GM12878 (cell line): Measurements from ENCODE around the gene RAD54L2. TPM values are rescaled to one million over a fixed set of nuclear protein-coding genes. Genes with fewer than 3 reads are reported as not detected.

Experiments
- ATAC-seq: fragments of 200-7000 bp; cut with Tn5 transposase; 3 replicates; pipeline ENCODE4 v1.9.1; 2020; ENCODE audit warnings: mild to moderate bottlenecking, moderate library complexity
- Bru-seq: library from RNA; stranded (reverse); fragments of 400-500 nt; gene quantifications from one replicate; lab custom pipeline; 2021; lab: Mats Ljungman, UMichigan
- BruChase-seq, 2 experiments: library from RNA; stranded (reverse); fragments of 400-500 nt; gene quantifications; one replicate each; lab custom pipeline; 2021; lab: Mats Ljungman, UMichigan
- BruUV-seq: library from RNA; stranded (reverse); fragments of 400-500 nt; replicated peaks from 2 replicates; lab custom pipeline; 2021; lab: Mats Ljungman, UMichigan
- CTCF ChIA-PET: fragments of 300-600 bp; sonication (Branson Sonifier 250); formaldehyde crosslinking; extraction: SDS; loops from one replicate; lab custom pipeline; 2021; ENCODE audit warnings: inconsistent platforms; lab: Yijun Ruan, JAX
- POLR2A ChIA-PET: fragments of 350-600 bp; formaldehyde crosslinking; extraction: SDS; loops from one replicate; lab custom pipeline; 2021; ENCODE audit warnings: inconsistent platforms; lab: Charles Lee
- RAD21 ChIA-PET: fragments of 300-600 bp; sonication (Branson Sonifier 250); formaldehyde crosslinking; loops from one replicate; lab custom pipeline; 2023; ENCODE audit warnings: antibody characterized with exemption; ENCODE audit not compliant: unreplicated experiment; lab: Charles Lee
- SMC1A ChIA-PET: fragments of 300-600 bp; sonication (Branson Sonifier 250); formaldehyde crosslinking; loops from one replicate; lab custom pipeline; 2023; ENCODE audit not compliant: unreplicated experiment, uncharacterized antibody; lab: Charles Lee
- DNase-seq: peaks from one replicate; pipeline ENCODE4 v3.0.0-alpha.2; 2011; ENCODE audit warnings: low read depth, low spot score
- FAIRE-seq: peaks from 3 replicates; lab custom pipeline; 2011; peaks lifted over from hg19 to GRCh38; lab: Jason Lieb, UNC
- H2AFZ ChIP-seq: 2 replicates; pipeline ENCODE4 v1.6.0; 2011; ENCODE audit warnings: low read depth, low read length, control low read depth; ENCODE audit not compliant: control insufficient read depth
- H3K27ac ChIP-seq: 2 replicates; pipeline ENCODE4 v1.5.1; 2011; ENCODE audit warnings: control low read depth; ENCODE audit not compliant: control insufficient read depth, insufficient read depth
- H3K27me3 ChIP-seq, 2 experiments: replicated peaks in 1 of 2; 2 replicates each; pipeline versions ENCODE4 v1.6.0 to v1.6.1; 2011; ENCODE audit warnings: low read length in 1 of 2; ENCODE audit not compliant: control insufficient read depth in 2 of 2, insufficient read depth in 2 of 2
- H3K36me3 ChIP-seq, 2 experiments: 2 replicates each; pipeline ENCODE4 v1.5.1; 2011; ENCODE audit warnings: low read length in 1 of 2; ENCODE audit not compliant: control insufficient read depth in 2 of 2, insufficient read depth in 2 of 2
- H3K4me1 ChIP-seq: 2 replicates; pipeline ENCODE4 v1.6.1; 2011; ENCODE audit warnings: mild to moderate bottlenecking, low read length, moderate library complexity, mixed read lengths; ENCODE audit not compliant: control insufficient read depth, insufficient read depth
- H3K4me2 ChIP-seq: 2 replicates; pipeline ENCODE4 v1.6.0; 2011; ENCODE audit warnings: control low read depth; ENCODE audit not compliant: control insufficient read depth, insufficient read depth
- H3K4me3 ChIP-seq: fragments of 200-600 bp; sonication (generic); 2 replicates; pipeline ENCODE4 v1.5.1; 2016
- H3K79me2 ChIP-seq: 2 replicates; pipeline ENCODE4 v1.6.0; 2011; ENCODE audit warnings: low read length; ENCODE audit not compliant: control insufficient read depth, insufficient read depth
- H3K9ac ChIP-seq: 2 replicates; pipeline ENCODE4 v1.8.0; 2011; ENCODE audit warnings: low read length, control low read depth, mixed read lengths; ENCODE audit not compliant: control insufficient read depth, insufficient read depth
- H3K9me3 ChIP-seq: replicated peaks from 3 replicates; pipeline ENCODE4 v1.5.1; 2011; ENCODE audit warnings: mild to moderate bottlenecking, low read length; ENCODE audit not compliant: control insufficient read depth, insufficient read depth
- H4K20me1 ChIP-seq: 2 replicates; pipeline ENCODE4 v1.6.0; 2011; ENCODE audit not compliant: control insufficient read depth, insufficient read depth
- ATF7 ChIP-seq: fragments of 450-650 bp; IDR thresholded peaks from 2 replicates; pipeline ENCODE4 v1.6.1; 2016; ENCODE audit warnings: low read depth, mild to moderate bottlenecking
- BACH1 ChIP-seq: fragments of 450-650 bp; IDR thresholded peaks from 2 replicates; pipeline ENCODE4 v1.6.1; 2017; ENCODE audit warnings: mild to moderate bottlenecking, borderline replicate concordance
- CHD4 ChIP-seq: fragments of 200-600 bp; sonication (generic); IDR thresholded peaks from 2 replicates; pipeline ENCODE4 v1.6.1; 2016; ENCODE audit warnings: mild to moderate bottlenecking
- RCOR1 ChIP-seq: conservative IDR thresholded peaks from 2 replicates; pipeline ENCODE4 v1.6.1; 2012; ENCODE audit warnings: low read depth, low read length, improper control_type of control experiment
- ZBTB40 ChIP-seq: fragments of 450-650 bp; IDR thresholded peaks from 2 replicates; pipeline ENCODE4 v1.6.1; 2016; ENCODE audit warnings: mild to moderate bottlenecking, moderate library complexity, borderline replicate concordance
- ZNF274 ChIP-seq: IDR thresholded peaks from one replicate; pipeline ENCODE4 v1.8.0; 2011; ENCODE audit not compliant: insufficient read length, insufficient read depth
- WGBS: methylation state at CpG from one replicate; pipeline ENCODE4 v1.1.6; 2016; ENCODE audit warnings: low lambda C conversion rate; ENCODE audit not compliant: insufficient replicate concordance, insufficient coverage; ENCODE audit errors: missing lambda C conversion rate; 5-methylcytosine and 5-hydroxymethylcytosine counted together
- in situ Hi-C: fragments of 300-500 bp; cut with MboI; formaldehyde crosslinking; loops from 9 replicates; pipeline ENCODE4 v1.14.3; 2018; ENCODE audit warnings: mixed read lengths
- intact Hi-C: fragments of 100-400 bp; cut with micrococcal nuclease; formaldehyde crosslinking; loops from one replicate; pipeline ENCODE4 v1.14.2; 2022; ENCODE audit not compliant: unreplicated experiment
- long read RNA-seq, 2 experiments: library from polyadenylated mRNA; unstranded; transcript quantifications; one replicate each; pipeline ENCODE4 v2.0.0, GENCODE V29; 2019 to 2020
- polyA minus RNA-seq, 3 experiments: library from RNA; depleted of rRNA, polyadenylated mRNA; stranded (reverse); fragments of >200 nt; gene quantifications; 2 replicates each; pipeline ENCODE4 v1.2.3, GENCODE V29; 2011
- polyA plus RNA-seq, 11 experiments: library from polyadenylated mRNA; depleted of rRNA in 4 of 11; unstranded in 6 of 11; stranded (reverse) in 5 of 11; fragments of >200 nt; fragmentation: Nextera tagmentation in 4 of 11; fragmentation: Illumina TruSeq in 1 of 11; extraction: Ambion mirVana in 4 of 11; extraction: Trizol in 1 of 11; gene quantifications; 1 replicate in 1 of 11; 2 replicates in 10 of 11; pipeline versions ENCODE4 v1.2.1 to v1.2.3, GENCODE V29; 2011 to 2016; ENCODE audit warnings: inconsistent platforms in 2 of 11, missing spikeins in 2 of 11, low read depth in 1 of 11
- total RNA-seq, 4 experiments: library from RNA; depleted of rRNA in 3 of 4; stranded (reverse); fragments of >200 nt in 3 of 4; fragmentation: Illumina TruSeq in 1 of 4; extraction: Trizol in 1 of 4; gene quantifications; 2 replicates each; pipeline versions ENCODE4 v1.2.1 to v1.2.3, GENCODE V29; 2013 to 2021
- TF ChIP-seq, protein P1 (sequence below): fragments of 150-350 bp; IDR thresholded peaks from 2 replicates; pipeline ENCODE4 v1.6.1; 2014; ENCODE audit warnings: mild to moderate bottlenecking, low read depth, low read length

RAD54L2 gene, protein sequence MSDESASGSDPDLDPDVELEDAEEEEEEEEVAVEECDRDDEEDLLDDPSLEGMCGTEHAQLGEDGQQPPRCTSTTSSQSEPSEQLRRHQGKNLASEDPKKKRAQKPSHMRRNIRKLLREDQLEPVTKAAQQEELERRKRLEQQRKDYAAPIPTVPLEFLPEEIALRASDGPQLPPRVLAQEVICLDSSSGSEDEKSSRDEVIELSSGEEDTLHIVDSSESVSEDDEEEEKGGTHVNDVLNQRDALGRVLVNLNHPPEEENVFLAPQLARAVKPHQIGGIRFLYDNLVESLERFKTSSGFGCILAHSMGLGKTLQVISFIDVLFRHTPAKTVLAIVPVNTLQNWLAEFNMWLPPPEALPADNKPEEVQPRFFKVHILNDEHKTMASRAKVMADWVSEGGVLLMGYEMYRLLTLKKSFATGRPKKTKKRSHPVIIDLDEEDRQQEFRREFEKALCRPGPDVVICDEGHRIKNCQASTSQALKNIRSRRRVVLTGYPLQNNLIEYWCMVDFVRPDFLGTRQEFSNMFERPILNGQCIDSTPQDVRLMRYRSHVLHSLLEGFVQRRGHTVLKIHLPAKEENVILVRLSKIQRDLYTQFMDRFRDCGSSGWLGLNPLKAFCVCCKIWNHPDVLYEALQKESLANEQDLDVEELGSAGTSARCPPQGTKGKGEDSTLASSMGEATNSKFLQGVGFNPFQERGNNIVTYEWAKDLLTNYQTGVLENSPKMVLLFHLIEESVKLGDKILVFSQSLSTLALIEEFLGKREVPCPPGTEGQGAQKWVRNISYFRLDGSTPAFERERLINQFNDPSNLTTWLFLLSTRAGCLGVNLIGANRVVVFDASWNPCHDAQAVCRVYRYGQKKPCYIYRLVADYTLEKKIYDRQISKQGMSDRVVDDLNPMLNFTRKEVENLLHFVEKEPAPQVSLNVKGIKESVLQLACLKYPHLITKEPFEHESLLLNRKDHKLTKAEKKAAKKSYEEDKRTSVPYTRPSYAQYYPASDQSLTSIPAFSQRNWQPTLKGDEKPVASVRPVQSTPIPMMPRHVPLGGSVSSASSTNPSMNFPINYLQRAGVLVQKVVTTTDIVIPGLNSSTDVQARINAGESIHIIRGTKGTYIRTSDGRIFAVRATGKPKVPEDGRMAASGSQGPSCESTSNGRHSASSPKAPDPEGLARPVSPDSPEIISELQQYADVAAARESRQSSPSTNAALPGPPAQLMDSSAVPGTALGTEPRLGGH (N-terminal part only)
- 97.1 and 117 TPM in 2 replicates for total RNA-seq (2013; cell fraction: nucleolus; rRNA removed)
- total RNA-seq (2014; rRNA removed), result 12.0 and 12.8 TPM in 2 replicates
- 12.2 and 12.6 TPM in 2 replicates for total RNA-seq (2014; rRNA removed; fragmentation: Illumina TruSeq; extraction: Trizol)
- total RNA-seq (2021), result 23.8 and 24.7 TPM in 2 replicates
- polyA plus RNA-seq (2011; ENCODE audit: low read depth), result 5.1 TPM
- 7.0 and 8.0 TPM in 2 replicates for polyA plus RNA-seq (2011; rRNA removed)
- polyA plus RNA-seq (2011; cell fraction: cytosol; rRNA removed), result 6.1 and 7.3 TPM in 2 replicates
- 13.9 and 15.6 TPM in 2 replicates for polyA plus RNA-seq (2011; cell fraction: nucleus; rRNA removed)
- polyA plus RNA-seq (2012), result 4.6 and 7.9 TPM in 2 replicates
- polyA plus RNA-seq (2014; fragmentation: Illumina TruSeq; extraction: Trizol), result 10.3 and 10.7 TPM in 2 replicates
- 1 to 10 TPM; 2.2 to 4.2 TPM for polyA plus RNA-seq (2014; fragmentation: Nextera tagmentation; extraction: Ambion mirVana)
- 7.1 TPM in 2 replicates for polyA plus RNA-seq (2014; rRNA removed)
- polyA plus RNA-seq (2016; fragmentation: Nextera tagmentation; extraction: Ambion mirVana), result 10 to 100 TPM; 15.2 to 16.4 TPM
- 31.8 and 37.1 TPM in 2 replicates for polyA minus RNA-seq (2011; rRNA and poly(A)+ RNA removed)
- polyA minus RNA-seq (2011; cell fraction: cytosol; rRNA and poly(A)+ RNA removed), result 12.2 and 12.8 TPM in 2 replicates
- 17.3 and 29.2 TPM in 2 replicates for polyA minus RNA-seq (2011; cell fraction: nucleus; rRNA and poly(A)+ RNA removed)
- Bru-seq, nascent RNA, result percentile 70 among the genes with signal in this experiment
- BruChase-seq, experiment 1, labeled RNA remaining after a 6-hour chase, result percentile 86 among the genes with signal in this experiment
- percentile 80 among the genes with signal in this experiment for BruChase-seq, experiment 2, labeled RNA remaining after a 2-hour chase
- long read RNA-seq, experiment 1, partial matches to known transcripts, result 1 of 4 reads
- long read RNA-seq, experiment 1, other reads (novel, unspliced or antisense), result 3 of 4 reads
- long read RNA-seq, experiment 2, partial matches to known transcripts, result 5 of 6 reads
- long read RNA-seq, experiment 2, other reads (novel, unspliced or antisense), result 1 of 6 reads

- DNase-seq, result peak; percentile 23
- ChIA-PET RAD21 (interaction anchor here (0.8 to 7.3 kb wide), 5 partner anchors 18 to 143 kb away, joined by 3 to 69 read pairs (median 6); partner anchors contain the start of gene DCAF1), CTCF (interaction anchor here (0.5 to 7.2 kb wide), 12 partner anchors 17 to 181 kb away, joined by 3 to 72 read pairs (median 4); partner anchors contain the start of genes DCAF1 and MANF), POLR2A (interaction anchor here (0.6 to 4.5 kb wide), 8 partner anchors 12 to 151 kb away, joined by 3 to 38 read pairs (median 4); partner anchors contain the start of gene DCAF1), SMC1A (interaction anchor here (0.6 to 3.7 kb wide), 7 partner anchors 13 to 143 kb away, joined by 3 to 31 read pairs (median 5); partner anchors contain the start of gene DCAF1)
- Histone ChIP-seq H3K9ac (peak within 1 kb of the TSS; percentile 82), H3K4me3 (peak within 1 kb of the TSS; percentile 97), H3K27ac (peak within 1 kb of the TSS; percentile 62), H3K36me3 (no peaks in the 10 kb centered on the region), H3K4me1 (no peaks in the 10 kb centered on the region; the same call in 1 of the 2 replicates), H3K79me2 (peaks cover 25% of the 10 kb centered on the region), H3K27me3 (no peaks in the 10 kb centered on the region), H3K4me2 (peak within 1 kb of the TSS; percentile 87), H2AFZ (peak within 1 kb of the TSS; percentile 96), H4K20me1 (no peaks in the 10 kb centered on the region), H3K9me3 (no peaks in the 10 kb centered on the region)
- no peak for FAIRE-seq
- no TSS peak for BruUV-seq
- peak; percentile 90 for ATAC-seq
- WGBS, result 2% methylated on average over 82 of the region's 91 CpGs
- intact Hi-C loops (no loop called here), in situ Hi-C loops (no loop called here)
- TF ChIP-seq ZNF274 (no peak), ATF7 (no peak), RCOR1 (no peak), ZBTB40 (peak; percentile 94), BACH1 (peak; percentile 89), CHD4 (no peak)
- TF ChIP-seq, protein P1, sequence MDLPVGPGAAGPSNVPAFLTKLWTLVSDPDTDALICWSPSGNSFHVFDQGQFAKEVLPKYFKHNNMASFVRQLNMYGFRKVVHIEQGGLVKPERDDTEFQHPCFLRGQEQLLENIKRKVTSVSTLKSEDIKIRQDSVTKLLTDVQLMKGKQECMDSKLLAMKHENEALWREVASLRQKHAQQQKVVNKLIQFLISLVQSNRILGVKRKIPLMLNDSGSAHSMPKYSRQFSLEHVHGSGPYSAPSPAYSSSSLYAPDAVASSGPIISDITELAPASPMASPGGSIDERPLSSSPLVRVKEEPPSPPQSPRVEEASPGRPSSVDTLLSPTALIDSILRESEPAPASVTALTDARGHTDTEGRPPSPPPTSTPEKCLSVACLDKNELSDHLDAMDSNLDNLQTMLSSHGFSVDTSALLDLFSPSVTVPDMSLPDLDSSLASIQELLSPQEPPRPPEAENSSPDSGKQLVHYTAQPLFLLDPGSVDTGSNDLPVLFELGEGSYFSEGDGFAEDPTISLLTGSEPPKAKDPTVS, result peak; percentile 70; the same call in 1 of the 2 replicates
These were observed at the start of gene RAD54L2 for GRCh38 chr3:51538459-51539290. Gene RAD54L2, plus strand, starts transcription at chr3:51538719. Its CDS starts 51,702 bp downstream, at chr3:51590421.
